Ectodermal cell (in vitro differentiated cells): ENCODE data around the gene OTOGL.

Source experiments
- H3K27ac ChIP-seq: 2 replicates; pipeline ENCODE4 v1.7.0; 2013; ENCODE audit warnings: mild to moderate bottlenecking, low read depth, low read length; ENCODE audit not compliant: insufficient read depth, poor library complexity, severe bottlenecking
- H3K27me3 ChIP-seq: 2 replicates; pipeline ENCODE4 v1.7.0; 2013; ENCODE audit warnings: mild to moderate bottlenecking, low read length; ENCODE audit not compliant: insufficient read depth, control insufficient read depth, poor library complexity, severe bottlenecking
- H3K36me3 ChIP-seq: one replicate; pipeline ENCODE4 v1.7.0; 2013; ENCODE audit warnings: low read length; ENCODE audit not compliant: control insufficient read depth, insufficient read depth
- H3K4me1 ChIP-seq: one replicate; pipeline ENCODE4 v1.7.0; 2013; ENCODE audit warnings: low read length; ENCODE audit not compliant: control insufficient read depth, insufficient read depth
- H3K4me3 ChIP-seq: 2 replicates; pipeline ENCODE4 v1.7.0; 2013; ENCODE audit warnings: low read depth, low read length, control low read depth; ENCODE audit not compliant: insufficient read depth
- H3K9me3 ChIP-seq: 2 replicates; pipeline ENCODE4 v1.7.0; 2013; ENCODE audit warnings: mild to moderate bottlenecking, low read length, moderate library complexity; ENCODE audit not compliant: control insufficient read depth
- WGBS, 2 experiments: methylation state at CpG; one replicate each; pipeline ENCODE4 v1.1.7; 2013; ENCODE audit warnings: missing lambda C conversion rate in 2 of 2; 5-methylcytosine and 5-hydroxymethylcytosine counted together

The OTOGL gene

GRCh38 chr12:80176706-80177105, 77.4 kb downstream of the OTOGL start:
- Histone ChIP-seq H3K27ac (no peak overlapping the region), H3K9me3 (no peaks in the 10 kb centered on the region), H3K36me3 (no peaks in the 10 kb centered on the region), H3K4me3 (no peak overlapping the region), H3K4me1 (no peaks in the 10 kb centered on the region), H3K27me3 (no peaks in the 10 kb centered on the region)
- 94% methylated on average over 2 of the region's 2 CpGs; no CpG with 5 or more reads in 1 of the 2 experiments for WGBS, 2 experiments

DNA sequence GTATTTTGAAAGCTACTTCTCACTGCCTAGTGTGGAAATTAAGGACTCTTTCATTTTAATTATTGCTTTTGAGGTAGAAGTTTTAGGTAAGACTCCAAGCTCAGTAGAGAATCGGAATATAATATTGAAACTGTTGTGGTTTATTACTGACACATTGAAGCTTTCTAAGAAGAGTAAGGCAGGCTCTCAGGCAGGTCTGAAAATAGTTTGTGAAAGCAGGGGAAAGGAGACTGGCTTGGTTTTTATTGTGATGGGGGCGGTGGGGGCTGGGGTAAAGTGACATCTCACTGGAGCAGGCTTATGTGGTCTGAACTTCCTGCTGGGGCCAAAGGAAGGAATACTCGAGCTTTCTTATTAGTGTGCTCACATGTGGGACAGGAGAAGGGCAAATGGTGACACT, 79.5 kb downstream of the OTOGL start:
- Histone ChIP-seq H3K36me3 (no peaks in the 10 kb centered on the region), H3K4me3 (no peak overlapping the region), H3K27me3 (no peaks in the 10 kb centered on the region), H3K9me3 (no peaks in the 10 kb centered on the region), H3K4me1 (no peaks in the 10 kb centered on the region), H3K27ac (no peak overlapping the region)
- WGBS, 2 experiments, result 68 to 73% methylated on average over 3 of the region's 3 CpGs

DNA sequence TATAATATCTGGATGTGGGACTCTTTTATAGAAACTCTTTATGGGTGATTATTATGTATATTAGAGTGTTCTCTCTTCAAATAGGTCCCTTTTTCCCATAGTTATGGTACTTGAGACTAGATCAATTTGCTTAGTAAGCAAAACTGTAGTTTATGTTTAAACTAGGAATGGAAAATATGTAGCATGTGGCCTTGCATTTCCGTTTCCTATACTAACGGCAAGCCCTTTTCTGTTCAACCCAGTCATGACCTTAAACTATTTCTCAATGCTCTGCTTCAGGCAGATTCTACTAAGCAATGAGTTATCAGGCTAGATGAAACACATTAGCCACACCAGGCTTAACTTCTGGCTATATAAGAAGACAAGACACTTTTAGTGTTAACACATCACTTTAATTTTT, 84.6 kb downstream of the OTOGL start:
- Histone ChIP-seq H3K27me3 (no peaks in the 10 kb centered on the region), H3K9me3 (no peaks in the 10 kb centered on the region), H3K36me3 (no peaks in the 10 kb centered on the region), H3K4me1 (no peaks in the 10 kb centered on the region), H3K27ac (no peak overlapping the region), H3K4me3 (no peak overlapping the region)
- WGBS, 2 experiments, result 94% methylated on average over 2 of the region's 2 CpGs

DNA sequence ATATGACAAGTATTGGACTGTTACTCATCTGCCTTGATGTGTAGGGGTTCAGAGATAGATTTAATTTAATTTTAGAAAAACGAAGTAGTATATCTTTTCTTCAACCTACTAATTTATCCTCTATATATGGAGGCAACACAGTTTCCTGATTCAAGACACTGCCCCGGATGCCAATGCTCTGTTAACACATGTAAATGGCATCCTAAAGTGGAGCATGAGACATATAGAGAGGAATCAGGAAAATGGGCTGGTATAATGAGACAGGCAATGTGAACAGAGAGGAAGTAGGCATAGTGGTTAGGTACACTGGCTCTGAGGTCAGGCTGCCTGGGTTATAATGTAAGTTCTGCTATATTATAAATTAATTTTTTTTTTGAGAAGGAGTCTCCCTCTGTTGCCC, 85.6 kb downstream of the OTOGL start:
- Histone ChIP-seq H3K4me1 (no peaks in the 10 kb centered on the region), H3K27me3 (no peaks in the 10 kb centered on the region), H3K36me3 (no peaks in the 10 kb centered on the region), H3K4me3 (no peak overlapping the region), H3K9me3 (no peaks in the 10 kb centered on the region), H3K27ac (no peak overlapping the region)
- 84 to 86% methylated on average over 1 of the region's 2 CpGs for whole genome bisulfite sequencing, 2 experiments

DNA sequence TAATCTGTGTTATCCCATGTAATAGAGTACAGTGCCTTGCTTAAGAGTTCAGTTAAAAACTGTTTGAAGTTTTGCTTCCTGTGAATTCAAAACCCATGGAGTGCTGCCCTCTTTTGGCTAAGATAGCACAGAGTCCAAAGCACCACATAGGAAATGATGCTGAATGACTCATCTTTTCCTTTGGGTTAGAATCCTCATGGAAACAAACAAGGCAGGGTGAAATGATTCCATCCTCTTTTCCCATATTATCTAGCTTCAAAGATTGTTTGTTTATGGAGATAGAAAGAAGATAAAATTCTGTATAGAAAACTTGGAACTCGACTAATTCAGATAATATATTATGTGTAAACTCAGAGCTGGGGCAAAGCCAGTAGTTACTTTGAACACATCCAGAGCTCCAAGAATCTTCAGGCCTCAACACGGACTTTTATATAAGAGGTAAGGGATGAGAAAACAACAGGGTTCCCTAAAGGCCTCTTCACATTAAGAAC, 87.4 kb downstream of the OTOGL start:
- H3K27ac ChIP-seq, result peak overlapping the region; percentile 30

GRCh38 chr12:80187660-80188090, 88.3 kb downstream of the OTOGL start:
- no peaks in the 10 kb centered on the region for H3K27me3 ChIP-seq
- 76 to 80% methylated on average over 2 of the region's 2 CpGs for WGBS, 2 experiments
- H3K27ac ChIP-seq, result no peak overlapping the region
- no peaks in the 10 kb centered on the region for H3K4me1 ChIP-seq
- no peaks in the 10 kb centered on the region for H3K9me3 ChIP-seq
- H3K36me3 ChIP-seq, result no peaks in the 10 kb centered on the region
- no peak overlapping the region for H3K4me3 ChIP-seq

More for the DNA sequence above, 87.4 kb downstream of the OTOGL start:
- H3K27me3 ChIP-seq, result no peaks in the 10 kb centered on the region
- no peaks in the 10 kb centered on the region for H3K9me3 ChIP-seq
- H3K36me3 ChIP-seq, result no peaks in the 10 kb centered on the region
- 48 to 71% methylated on average over 1 to 2 of the region's 2 CpGs for WGBS, 2 experiments
- H3K4me1 ChIP-seq, result no peaks in the 10 kb centered on the region
- H3K4me3 ChIP-seq, result no peak overlapping the region

DNA sequence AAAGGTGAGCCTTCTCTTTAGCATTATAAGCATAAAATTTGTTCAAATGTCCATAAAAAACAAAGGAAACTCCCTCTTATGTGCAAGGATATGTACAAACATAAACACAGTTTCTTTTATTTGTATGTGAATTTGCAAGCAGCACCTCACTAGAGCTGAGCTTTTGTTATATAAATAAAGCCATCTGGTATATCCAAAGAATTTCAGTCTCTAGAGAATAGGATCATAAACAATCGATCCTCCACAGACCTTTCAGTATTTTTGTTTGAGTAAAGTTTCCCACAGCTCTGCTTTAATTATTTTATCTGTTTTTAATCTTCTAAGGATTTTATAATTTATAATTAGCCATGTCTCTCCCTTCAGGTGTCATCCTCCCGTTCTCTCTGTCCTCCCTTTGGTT, 89.2 kb downstream of the OTOGL start:
- H3K27ac ChIP-seq, result no peak overlapping the region
- H3K4me3 ChIP-seq, result no peak overlapping the region
- no peaks in the 10 kb centered on the region for H3K4me1 ChIP-seq
- no peaks in the 10 kb centered on the region for H3K27me3 ChIP-seq
- WGBS, 2 experiments, result 89% methylated on average over 2 of the region's 2 CpGs; no CpG with 5 or more reads in 1 of the 2 experiments
- H3K9me3 ChIP-seq, result no peaks in the 10 kb centered on the region
- no peaks in the 10 kb centered on the region for H3K36me3 ChIP-seq

GRCh38 chr12:80189241-80189640, 89.9 kb downstream of the OTOGL start:
- H3K27me3 ChIP-seq, result no peaks in the 10 kb centered on the region
- no peaks in the 10 kb centered on the region for H3K4me1 ChIP-seq
- H3K4me3 ChIP-seq, result no peak overlapping the region
- no peaks in the 10 kb centered on the region for H3K9me3 ChIP-seq
- H3K27ac ChIP-seq, result no peak overlapping the region
- no peaks in the 10 kb centered on the region for H3K36me3 ChIP-seq

GRCh38 chr12:80190001-80190400, 90.7 kb downstream of the OTOGL start:
- Histone ChIP-seq H3K4me3 (no peak overlapping the region), H3K27me3 (no peaks in the 10 kb centered on the region), H3K4me1 (no peaks in the 10 kb centered on the region), H3K36me3 (no peaks in the 10 kb centered on the region), H3K9me3 (no peaks in the 10 kb centered on the region), H3K27ac (no peak overlapping the region)
- 87 to 97% methylated on average over 2 to 4 of the region's 4 CpGs for WGBS, 2 experiments

GRCh38 chr12:80192087-80192486, 92.8 kb downstream of the OTOGL start:
- no peak overlapping the region for H3K4me3 ChIP-seq
- H3K9me3 ChIP-seq, result no peaks in the 10 kb centered on the region
- no peaks in the 10 kb centered on the region for H3K27me3 ChIP-seq
- no peaks in the 10 kb centered on the region for H3K36me3 ChIP-seq
- no peaks in the 10 kb centered on the region for H3K4me1 ChIP-seq
- 63 to 89% methylated on average over 2 to 3 of the region's 3 CpGs for WGBS, 2 experiments
- H3K27ac ChIP-seq, result no peak overlapping the region

DNA sequence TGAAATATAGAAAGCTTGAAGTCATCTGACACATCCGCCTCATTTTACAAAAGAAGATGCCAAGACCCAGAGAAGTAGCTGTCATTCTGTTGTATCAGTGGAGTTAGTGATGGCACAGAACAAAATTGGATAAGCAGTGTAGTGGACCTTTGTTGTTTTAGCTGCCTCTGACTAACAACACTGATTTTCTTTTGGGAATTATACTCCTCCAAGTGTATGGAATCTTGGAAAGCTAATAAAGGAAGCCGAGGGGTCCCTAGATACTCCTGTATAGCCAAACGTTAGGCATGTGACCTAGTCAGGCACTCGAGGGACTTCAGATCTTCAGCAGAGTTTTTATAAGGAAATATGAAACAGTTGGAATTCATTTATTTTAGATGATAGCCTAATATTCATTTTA, 94.5 kb downstream of the OTOGL start:
- 89 to 90% methylated on average over 4 of the region's 4 CpGs for WGBS, 2 experiments

More for the DNA sequence above, 94.5 kb downstream of the OTOGL start:
- H3K4me3 ChIP-seq, result no peak overlapping the region
- H3K27ac ChIP-seq, result no peak overlapping the region
- H3K4me1 ChIP-seq, result no peaks in the 10 kb centered on the region
- no peaks in the 10 kb centered on the region for H3K27me3 ChIP-seq
- no peaks in the 10 kb centered on the region for H3K36me3 ChIP-seq
- no peaks in the 10 kb centered on the region for H3K9me3 ChIP-seq
